ENCODE data around the gene UHRF1. TPM values are rescaled to one million over a fixed set of nuclear protein-coding genes. Genes with fewer than 3 reads are reported as not detected.
A peak's percentile ranks its signal among the peaks of the same experiment; 100 is the strongest.

UHRF1 gene
- total RNA-seq: 1 to 10 TPM in 2 of 6 experiments, under 1 TPM in 4; 0.17 to 3.8 (median 0.82) TPM
- long read RNA-seq: 0 reads

- Histone ChIP-seq H3K4me3 (peak within 1 kb of the TSS; percentile 48 to 56 (median 51)), H3K36me3 (no peaks in the 10 kb centered on the region), H3K9me3 (no peaks in the 10 kb centered on the region), H3K27ac (no peak within 1 kb of the TSS), H3K27me3 (no peaks in the 10 kb centered on the region), H3K4me1 (peaks cover 0 to 13% (median 0%) of the 10 kb centered on the region in 4 donors)
- TF ChIP-seq POLR2A (IDR thresholded peaks at IDR 0.05): no peak
- TF ChIP-seq, protein P1, sequence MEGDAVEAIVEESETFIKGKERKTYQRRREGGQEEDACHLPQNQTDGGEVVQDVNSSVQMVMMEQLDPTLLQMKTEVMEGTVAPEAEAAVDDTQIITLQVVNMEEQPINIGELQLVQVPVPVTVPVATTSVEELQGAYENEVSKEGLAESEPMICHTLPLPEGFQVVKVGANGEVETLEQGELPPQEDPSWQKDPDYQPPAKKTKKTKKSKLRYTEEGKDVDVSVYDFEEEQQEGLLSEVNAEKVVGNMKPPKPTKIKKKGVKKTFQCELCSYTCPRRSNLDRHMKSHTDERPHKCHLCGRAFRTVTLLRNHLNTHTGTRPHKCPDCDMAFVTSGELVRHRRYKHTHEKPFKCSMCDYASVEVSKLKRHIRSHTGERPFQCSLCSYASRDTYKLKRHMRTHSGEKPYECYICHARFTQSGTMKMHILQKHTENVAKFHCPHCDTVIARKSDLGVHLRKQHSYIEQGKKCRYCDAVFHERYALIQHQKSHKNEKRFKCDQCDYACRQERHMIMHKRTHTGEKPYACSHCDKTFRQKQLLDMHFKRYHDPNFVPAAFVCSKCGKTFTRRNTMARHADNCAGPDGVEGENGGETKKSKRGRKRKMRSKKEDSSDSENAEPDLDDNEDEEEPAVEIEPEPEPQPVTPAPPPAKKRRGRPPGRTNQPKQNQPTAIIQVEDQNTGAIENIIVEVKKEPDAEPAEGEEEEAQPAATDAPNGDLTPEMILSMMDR (IDR thresholded peaks at IDR 0.05): no peak
- 0% methylated on average over 5 of the region's 89 CpGs for WGBS (ENCODE audit: insufficient coverage, low coverage, low lambda C conversion rate, missing lambda C conversion rate)
- DNase-seq (no peak), ATAC-seq (no peak)
- intact Hi-C loops (cut with DNase I): no loop called here
Observed at GRCh38 chr19:4909156-4909896, at the start of gene UHRF1. UHRF1 (plus strand) TSS chr19:4909501; CDS start chr19:4910886, 1,385 bp downstream.

- intact Hi-C loops (cut with DNase I): no loop called here
- peak in 1 of 4 donors; percentile 26 for ATAC-seq
- peaks cover 0 to 28% (median 11%) of the 10 kb centered on the region in 4 donors for H3K36me3 ChIP-seq
- no peak for DNase-seq
- no peak overlapping the region for H3K4me3 ChIP-seq
- H3K27ac ChIP-seq: no peak overlapping the region
- WGBS (ENCODE audit: insufficient coverage, low coverage, low lambda C conversion rate, missing lambda C conversion rate): no CpG with 5 or more reads among the region's 11 CpGs
- TF ChIP-seq POLR2A (IDR thresholded peaks at IDR 0.05): no peak
- TF ChIP-seq, protein P1 (IDR thresholded peaks at IDR 0.05): no peak
- no peaks in the 10 kb centered on the region for H3K27me3 ChIP-seq
- H3K4me1 ChIP-seq: peaks cover 0 to 5% (median 0%) of the 10 kb centered on the region in 4 donors
- H3K9me3 ChIP-seq: no peaks in the 10 kb centered on the region
Observed at GRCh38 chr19:4859697-4860096, 49.6 kb upstream of the UHRF1 start.

- Histone ChIP-seq H3K4me1 (peaks cover 0 to 5% (median 0%) of the 10 kb centered on the region in 4 donors), H3K9me3 (no peaks in the 10 kb centered on the region), H3K27ac (no peak overlapping the region), H3K36me3 (peaks cover 0 to 24% (median 11%) of the 10 kb centered on the region in 4 donors), H3K4me3 (no peak overlapping the region), H3K27me3 (no peaks in the 10 kb centered on the region)
- intact Hi-C loops (cut with DNase I): no loop called here
- 40% methylated on average over 1 of the region's 10 CpGs for WGBS (ENCODE audit: insufficient coverage, low coverage, low lambda C conversion rate, missing lambda C conversion rate)
- ATAC-seq (peak in 3 of 4 donors; percentile 21 to 50 (median 23)), DNase-seq (no peak)
- no peak for TF ChIP-seq POLR2A (IDR thresholded peaks at IDR 0.05)
- TF ChIP-seq, protein P1 (IDR thresholded peaks at IDR 0.05): no peak
Observed at GRCh38 chr19:4861147-4861546, 48.2 kb upstream of the UHRF1 start.

DNA sequence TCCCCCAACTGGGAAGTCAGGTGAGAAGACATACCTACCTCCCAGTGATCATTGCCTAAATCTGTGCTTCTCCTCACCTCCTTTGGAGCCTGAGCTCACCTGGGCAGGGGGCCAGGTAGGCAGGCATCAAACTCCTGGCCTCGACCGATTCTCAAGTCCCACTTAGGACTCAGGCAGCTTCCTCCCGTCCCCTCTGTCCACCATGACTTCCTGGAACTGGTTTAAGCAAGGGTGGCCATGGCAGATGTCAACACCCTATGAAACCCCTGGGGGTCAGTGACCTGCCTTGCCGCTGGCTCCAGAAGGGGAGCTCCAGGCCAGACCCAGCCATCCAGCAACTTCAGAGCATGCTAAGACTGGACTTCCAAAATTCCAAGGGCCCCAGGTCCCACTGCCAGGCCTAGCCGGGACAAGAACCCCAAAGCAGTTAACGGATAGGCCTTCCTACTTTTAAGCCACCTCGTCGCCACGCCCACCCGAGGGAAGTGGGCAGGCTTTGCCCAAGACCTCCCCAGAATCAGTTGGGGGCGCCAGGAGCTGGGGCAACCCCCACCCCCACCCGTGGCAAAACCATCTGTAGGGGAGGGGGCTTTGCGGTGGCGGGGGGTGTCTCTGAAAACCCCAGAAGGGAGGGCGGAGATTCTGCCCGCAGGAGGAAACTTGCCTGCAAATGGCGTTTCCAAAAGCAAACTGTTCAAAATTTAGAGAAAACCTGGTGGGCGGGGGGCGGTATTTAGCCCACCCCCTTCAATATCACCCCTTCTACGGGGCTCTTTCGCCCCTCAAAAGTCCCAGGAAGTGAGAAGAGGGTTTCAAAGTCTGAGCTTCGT is 42.5 kb upstream of the UHRF1 start:
- peak; percentile 68 to 78 (median 74) for DNase-seq
- intact Hi-C loops (cut with DNase I): no loop called here
- ATAC-seq: peak; percentile 15 to 47 (median 24)
- TF ChIP-seq, protein P1 (IDR thresholded peaks at IDR 0.05): no peak
- no peak for TF ChIP-seq POLR2A (IDR thresholded peaks at IDR 0.05)
- Histone ChIP-seq H3K36me3 (no peaks in the 10 kb centered on the region), H3K9me3 (no peaks in the 10 kb centered on the region), H3K4me1 (peaks cover 0 to 8% (median 0%) of the 10 kb centered on the region in 4 donors), H3K27me3 (no peaks in the 10 kb centered on the region), H3K27ac (peak overlapping the region; percentile 56 to 73 (median 56)), H3K4me3 (peak overlapping the region; percentile 77 to 80 (median 78))
- 0% methylated on average over 16 of the region's 22 CpGs for WGBS (ENCODE audit: insufficient coverage, low coverage, low lambda C conversion rate, missing lambda C conversion rate)
